Neutrophil (primary cell): ENCODE results near the gene TRPM1.

Source experiments
- H3K27ac ChIP-seq: fragments of 200-600 bp; sonication (generic); 2 replicates; pipeline ENCODE4 v1.5.1; 2016; ENCODE audit warnings: mild to moderate bottlenecking, moderate library complexity
- H3K27me3 ChIP-seq: fragments of 200-600 bp; sonication (generic); 2 replicates; pipeline ENCODE4 v1.6.0; 2016; ENCODE audit warnings: mild to moderate bottlenecking
- H3K36me3 ChIP-seq: fragments of 200-600 bp; sonication (generic); 2 replicates; pipeline ENCODE4 v1.5.1; 2017
- H3K4me1 ChIP-seq, 2 experiments: fragments of 200-600 bp in 1 of 2; sonication (generic) in 1 of 2; 1 replicate in 1 of 2; 2 replicates in 1 of 2; pipeline versions ENCODE4 v1.5.1 to v1.6.1; 2013 to 2016; ENCODE audit warnings: low read depth in 1 of 2, low read length in 1 of 2, mild to moderate bottlenecking in 1 of 2, moderate library complexity in 1 of 2; ENCODE audit not compliant: control insufficient read depth in 1 of 2, insufficient read depth in 1 of 2
- H3K4me3 ChIP-seq, 2 experiments: fragments of 200-600 bp in 1 of 2; sonication (generic) in 1 of 2; 1 replicate in 1 of 2; 2 replicates in 1 of 2; pipeline ENCODE4 v1.5.1; 2013 to 2016; ENCODE audit warnings: low read depth in 1 of 2, low read length in 1 of 2, mild to moderate bottlenecking in 1 of 2, moderate library complexity in 1 of 2
- H3K9me3 ChIP-seq: fragments of 200-600 bp; sonication (generic); 2 replicates; pipeline ENCODE4 v1.5.1; 2016
- CTCF ChIP-seq: fragments of 200-600 bp; sonication (generic); IDR thresholded peaks from 2 replicates; pipeline ENCODE4 v1.5.1; 2016; ENCODE audit warnings: antibody characterized with exemption

Gene TRPM1

DNA sequence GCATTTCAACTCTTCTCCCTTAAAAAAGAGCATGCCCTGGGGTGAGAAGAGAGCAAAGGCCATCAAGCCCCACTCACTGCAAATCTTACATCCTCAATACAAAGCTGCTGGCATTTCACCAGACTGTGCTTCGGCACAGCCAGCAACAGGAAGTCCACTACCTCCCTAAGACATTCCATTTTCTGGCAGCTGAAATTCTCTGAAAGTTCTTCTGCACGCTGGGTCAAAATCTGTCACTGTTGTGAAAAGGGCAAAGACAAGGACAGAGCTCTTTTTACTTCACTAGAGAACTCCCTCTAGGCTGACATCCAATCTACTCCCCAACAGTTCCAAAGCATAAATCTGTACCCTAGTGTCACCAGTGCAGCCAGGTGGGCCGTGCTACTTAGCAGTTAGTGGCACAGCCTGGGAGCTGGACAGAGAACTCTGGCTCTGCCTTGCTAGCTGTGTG, 116.4 kb downstream of the TRPM1 start:
- Histone ChIP-seq H3K27ac (peak overlapping the region; percentile 67), H3K4me3 (peak overlapping the region in 1 of 2 experiments; percentile 2), H3K4me1 (peaks cover 44 to 82% of the 10 kb centered on the region in 2 experiments), H3K27me3 (no peaks in the 10 kb centered on the region), H3K36me3 (peaks cover 69% of the 10 kb centered on the region), H3K9me3 (no peaks in the 10 kb centered on the region)
- no peak for TF ChIP-seq CTCF

- H3K36me3 ChIP-seq, result peaks cover 64% of the 10 kb centered on the region
- TF ChIP-seq CTCF, result no peak
- no peaks in the 10 kb centered on the region for H3K27me3 ChIP-seq
- peak overlapping the region; percentile 67 for H3K27ac ChIP-seq
- H3K9me3 ChIP-seq, result no peaks in the 10 kb centered on the region
- H3K4me3 ChIP-seq, result no peak overlapping the region
- H3K4me1 ChIP-seq, result peaks cover 44 to 82% of the 10 kb centered on the region in 2 experiments
Observed at GRCh38 chr15:30984542-30984941, 117.0 kb downstream of the TRPM1 start.

GRCh38 chr15:30984118-30984517, 117.4 kb downstream of the TRPM1 start:
- Histone ChIP-seq H3K36me3 (peaks cover 64% of the 10 kb centered on the region), H3K4me3 (no peak overlapping the region), H3K27ac (peak overlapping the region; percentile 67), H3K4me1 (peaks cover 44 to 82% of the 10 kb centered on the region in 2 experiments), H3K27me3 (no peaks in the 10 kb centered on the region), H3K9me3 (no peaks in the 10 kb centered on the region)
- TF ChIP-seq CTCF, result no peak

DNA sequence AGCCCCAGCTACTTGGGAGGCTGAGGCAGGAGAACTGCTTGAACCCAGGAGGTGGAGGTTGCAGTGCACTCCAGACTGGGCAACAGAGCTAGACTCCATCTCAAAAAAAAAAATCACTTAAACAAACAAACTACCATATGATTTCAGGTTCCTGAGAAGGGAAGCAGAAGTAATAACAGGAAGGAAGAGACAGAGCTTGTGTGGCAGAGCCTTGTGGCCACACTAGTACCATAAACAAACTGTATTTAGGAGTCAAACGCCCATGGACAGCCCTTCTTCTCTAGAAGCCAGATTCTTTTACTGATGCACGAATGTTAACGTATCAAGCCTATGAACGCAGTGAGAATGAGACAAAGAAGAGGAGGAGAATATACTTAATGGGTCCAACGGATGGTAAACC, 122.1 kb downstream of the TRPM1 start:
- H3K36me3 ChIP-seq, result peaks cover 43% of the 10 kb centered on the region
- H3K4me1 ChIP-seq, result peaks cover 43 to 63% of the 10 kb centered on the region in 2 experiments
- H3K4me3 ChIP-seq, result peak overlapping the region; percentile 36 to 43
- no peaks in the 10 kb centered on the region for H3K27me3 ChIP-seq
- peak; percentile 26 for TF ChIP-seq CTCF
- peak overlapping the region; percentile 90 for H3K27ac ChIP-seq
- no peaks in the 10 kb centered on the region for H3K9me3 ChIP-seq

DNA sequence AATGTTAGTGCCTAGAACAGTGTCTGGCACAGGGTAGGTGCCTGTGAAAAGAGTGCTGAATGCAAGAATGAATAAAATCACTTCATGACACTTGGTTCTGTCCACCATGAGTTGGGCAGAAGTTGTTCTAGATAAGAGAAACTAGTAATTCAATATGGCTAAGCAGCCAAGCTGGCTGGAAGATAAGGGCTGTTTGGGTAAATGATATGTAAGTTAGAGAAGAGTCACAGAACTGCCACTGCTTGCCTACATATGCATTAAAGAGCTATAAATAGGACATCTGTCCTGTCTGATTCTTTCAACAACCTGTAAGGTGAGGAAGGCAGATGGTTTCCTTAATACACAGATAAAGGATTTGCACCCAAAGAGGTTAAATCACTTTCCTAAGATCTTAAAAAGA, 123.2 kb downstream of the TRPM1 start:
- Histone ChIP-seq H3K27ac (peak overlapping the region; percentile 90), H3K36me3 (peaks cover 46% of the 10 kb centered on the region), H3K4me3 (peak overlapping the region in 1 of 2 experiments; percentile 43), H3K9me3 (no peaks in the 10 kb centered on the region), H3K27me3 (no peaks in the 10 kb centered on the region), H3K4me1 (peaks cover 43 to 53% of the 10 kb centered on the region in 2 experiments)
- TF ChIP-seq CTCF, result no peak

- no peak for TF ChIP-seq CTCF
- H3K9me3 ChIP-seq, result no peaks in the 10 kb centered on the region
- peaks cover 21 to 25% of the 10 kb centered on the region in 2 experiments for H3K4me1 ChIP-seq
- H3K27me3 ChIP-seq, result no peaks in the 10 kb centered on the region
- peak overlapping the region; percentile 24 for H3K27ac ChIP-seq
- no peak overlapping the region for H3K4me3 ChIP-seq
- H3K36me3 ChIP-seq, result peaks cover 54% of the 10 kb centered on the region
Observed at GRCh38 chr15:30974112-30974511, 127.4 kb downstream of the TRPM1 start.
